ENCODE results near the gene CCBE1.

Gene CCBE1

DNA sequence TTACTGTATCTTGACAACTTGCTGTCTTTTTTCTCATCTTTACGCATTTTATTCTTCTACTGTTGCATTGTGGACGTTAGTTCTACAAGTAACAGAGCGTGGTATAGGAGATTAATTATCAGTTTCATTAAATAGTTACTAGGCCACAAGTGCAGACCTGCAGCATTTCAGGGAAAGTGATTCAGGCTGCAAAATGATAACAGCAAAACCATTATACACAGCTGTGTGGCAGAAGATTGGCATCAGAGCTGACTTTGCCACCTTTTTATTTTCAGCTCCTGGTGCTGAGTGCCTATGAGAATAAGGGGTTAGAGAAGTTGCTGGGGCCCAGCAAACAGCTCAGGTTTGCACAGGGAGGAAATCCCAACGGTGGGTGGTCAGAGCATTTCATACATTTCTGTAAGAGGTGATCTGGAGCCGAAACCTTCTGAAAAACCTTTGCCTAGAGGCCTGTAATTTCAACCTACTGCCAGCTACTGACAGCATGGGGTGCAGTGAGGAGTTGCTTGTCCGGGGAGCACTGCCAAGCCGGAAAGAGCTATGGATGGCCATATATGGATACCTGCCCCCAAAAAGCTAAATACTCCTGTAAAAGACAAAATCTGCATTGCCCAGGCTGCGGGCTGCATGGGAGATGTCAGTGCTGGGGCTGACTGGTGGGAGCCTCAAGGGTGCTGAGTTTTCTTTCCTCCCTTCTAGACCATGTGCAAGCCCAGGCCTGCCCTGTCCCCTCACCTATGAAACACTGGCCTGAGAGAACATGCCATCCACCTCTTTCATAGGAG lies 2.7 kb upstream of the CCBE1 start:
- H3K36me3 Mint-ChIP-seq = no peaks in the 10 kb centered on the region
- no peaks in the 10 kb centered on the region for H3K9me3 Mint-ChIP-seq
- peaks cover 6% of the 10 kb centered on the region for H3K4me1 Mint-ChIP-seq
- H3K27ac Mint-ChIP-seq = no peak overlapping the region
- H3K27me3 Mint-ChIP-seq = peaks cover 33% of the 10 kb centered on the region
- H3K4me3 Mint-ChIP-seq = no peak overlapping the region

DNA sequence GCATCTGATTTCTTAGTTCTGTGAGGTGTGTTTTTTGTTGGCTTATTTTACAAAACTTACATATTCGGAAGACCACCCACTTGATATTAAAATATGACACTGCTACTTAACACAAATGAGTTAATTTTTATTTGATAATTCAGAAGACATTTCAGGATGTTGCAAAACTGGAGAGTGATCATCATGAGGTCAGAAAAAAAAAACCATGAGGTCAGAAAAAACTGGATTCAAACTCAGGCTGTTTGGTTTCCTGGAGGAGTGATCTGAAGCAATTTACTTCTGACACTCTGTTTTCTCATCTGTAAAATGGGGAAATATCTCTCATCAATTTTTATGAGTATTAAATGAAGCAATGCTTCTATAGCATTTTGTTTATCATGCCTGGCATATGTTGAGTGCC lies 1.8 kb upstream of the CCBE1 start:
- H3K27me3 Mint-ChIP-seq = peaks cover 40% of the 10 kb centered on the region
- peaks cover 6% of the 10 kb centered on the region for H3K4me1 Mint-ChIP-seq
- H3K9me3 Mint-ChIP-seq = no peaks in the 10 kb centered on the region
- no peak overlapping the region for H3K4me3 Mint-ChIP-seq
- no peak overlapping the region for H3K27ac Mint-ChIP-seq
- H3K36me3 Mint-ChIP-seq = no peaks in the 10 kb centered on the region

DNA sequence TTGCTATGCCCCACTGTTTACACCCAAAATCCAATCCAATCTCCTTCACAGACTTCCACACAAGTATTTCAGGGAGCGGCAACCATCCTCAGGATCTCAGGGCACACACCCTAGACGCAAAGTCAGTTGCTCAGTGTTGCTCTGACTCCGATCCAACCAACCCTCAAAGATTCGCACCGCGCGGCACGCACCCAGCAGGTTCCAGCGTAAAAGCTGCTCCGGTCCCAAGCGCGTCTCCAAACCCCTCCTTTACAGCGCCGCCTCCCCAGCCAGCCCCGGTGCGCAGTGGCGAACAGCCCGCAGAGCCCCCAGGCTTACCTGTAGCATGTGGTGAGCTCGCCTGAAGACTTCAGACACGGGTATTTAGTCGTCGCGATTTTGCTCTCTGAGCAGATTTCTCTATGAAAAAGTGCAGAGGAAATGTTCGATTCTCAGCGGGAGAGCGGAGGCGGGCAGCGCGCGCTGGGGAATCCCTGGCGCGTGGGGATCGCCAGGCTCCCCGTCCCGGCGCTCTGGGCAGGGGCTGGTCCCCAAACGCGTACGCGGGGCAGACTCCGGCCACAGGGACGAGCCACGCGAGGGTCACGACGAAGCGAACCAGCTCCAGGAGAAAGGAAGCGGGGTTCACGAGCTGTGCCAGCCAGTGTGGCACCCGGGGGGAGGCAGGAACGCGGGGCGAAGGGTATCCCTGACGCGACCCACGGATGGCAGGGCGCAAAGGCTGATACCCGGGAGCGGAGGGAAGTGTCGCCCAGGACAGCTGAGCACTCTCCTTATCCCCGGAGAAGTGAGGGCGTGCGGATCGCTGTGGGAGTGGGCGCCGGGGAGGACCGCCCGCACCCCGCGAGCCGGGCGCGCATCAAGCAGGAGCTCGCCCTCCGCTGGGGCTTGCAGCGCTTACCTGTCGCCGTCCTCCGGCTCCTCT lies 650 bp downstream of the CCBE1 start:
- H3K4me1 Mint-ChIP-seq = peaks cover 6% of the 10 kb centered on the region

DNA sequence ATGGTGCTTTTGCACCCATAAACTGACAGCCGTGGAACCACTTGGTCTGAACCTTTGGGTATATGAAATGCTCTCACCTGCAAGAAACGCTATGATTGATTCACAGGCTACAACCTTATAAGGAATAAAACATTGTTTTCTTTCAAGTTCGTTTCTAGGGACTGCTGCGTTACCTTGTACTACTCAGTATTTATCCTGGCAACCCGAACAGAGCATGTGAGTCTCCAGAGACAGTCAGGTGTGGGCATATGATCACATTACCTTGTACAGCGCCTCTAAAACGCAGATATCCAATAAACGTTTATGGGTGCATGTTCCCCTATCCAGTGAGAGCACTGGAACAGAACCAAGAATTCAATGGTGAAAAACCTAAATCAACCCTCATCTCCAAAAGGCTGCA lies 1.7 kb downstream of the CCBE1 start:
- no peak overlapping the region for H3K27ac Mint-ChIP-seq
- no peak overlapping the region for H3K4me3 Mint-ChIP-seq
- peaks cover 6% of the 10 kb centered on the region for H3K4me1 Mint-ChIP-seq
- no peaks in the 10 kb centered on the region for H3K36me3 Mint-ChIP-seq
- H3K27me3 Mint-ChIP-seq = peaks cover 36% of the 10 kb centered on the region
- H3K9me3 Mint-ChIP-seq = no peaks in the 10 kb centered on the region

More for the DNA sequence above, 650 bp downstream of the CCBE1 start:
- Mint-ChIP-seq H3K36me3 (no peaks in the 10 kb centered on the region), H3K9me3 (no peaks in the 10 kb centered on the region), H3K4me3 (no peak overlapping the region), H3K27ac (no peak overlapping the region), H3K27me3 (peaks cover 38% of the 10 kb centered on the region)

DNA sequence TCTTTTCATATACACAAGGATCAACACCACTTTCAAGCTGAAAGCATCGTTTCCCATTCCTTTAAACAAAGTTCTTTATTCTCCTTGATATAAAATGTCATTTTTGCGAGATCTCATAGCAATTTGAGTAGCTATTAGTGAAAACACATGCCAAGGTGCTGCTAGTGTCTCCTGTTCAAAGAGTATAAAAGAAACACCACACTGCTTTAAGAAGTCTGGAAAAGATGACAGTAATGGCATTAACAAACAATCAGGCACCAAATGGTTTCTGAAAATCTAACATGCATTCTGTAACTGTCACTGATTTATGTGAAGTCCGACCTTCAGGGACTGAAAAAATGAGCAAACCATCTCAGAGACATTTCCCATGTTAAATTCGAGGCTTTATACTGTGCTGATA lies 2.4 kb downstream of the CCBE1 start:
- no peak overlapping the region for H3K27ac Mint-ChIP-seq
- H3K36me3 Mint-ChIP-seq = no peaks in the 10 kb centered on the region
- peaks cover 6% of the 10 kb centered on the region for H3K4me1 Mint-ChIP-seq
- no peaks in the 10 kb centered on the region for H3K9me3 Mint-ChIP-seq
- peaks cover 36% of the 10 kb centered on the region for H3K27me3 Mint-ChIP-seq
- no peak overlapping the region for H3K4me3 Mint-ChIP-seq

DNA sequence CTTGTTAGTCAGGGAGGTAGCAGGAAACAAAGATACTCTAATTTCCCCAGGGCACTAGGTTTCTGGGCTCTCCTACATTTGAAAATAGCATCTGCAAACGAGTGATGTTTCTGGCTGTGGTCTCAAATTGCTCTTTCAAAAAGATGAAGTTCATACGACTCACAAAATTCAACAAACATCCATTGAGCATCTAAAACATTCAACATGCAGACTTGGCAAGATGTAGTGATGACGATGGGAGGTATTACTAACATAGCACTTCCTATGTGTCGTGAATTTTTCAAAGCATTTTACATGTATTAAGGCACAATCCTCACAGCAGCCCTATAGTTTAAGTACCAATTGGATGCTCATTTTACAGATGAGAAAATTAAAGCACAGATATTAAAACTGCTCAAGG lies 5.2 kb downstream of the CCBE1 start:
- no peak overlapping the region for H3K4me3 Mint-ChIP-seq
- H3K9me3 Mint-ChIP-seq = no peaks in the 10 kb centered on the region
- H3K36me3 Mint-ChIP-seq = no peaks in the 10 kb centered on the region
- H3K27ac Mint-ChIP-seq = no peak overlapping the region
- H3K27me3 Mint-ChIP-seq = peaks cover 24% of the 10 kb centered on the region
- H3K4me1 Mint-ChIP-seq = no peaks in the 10 kb centered on the region

DNA sequence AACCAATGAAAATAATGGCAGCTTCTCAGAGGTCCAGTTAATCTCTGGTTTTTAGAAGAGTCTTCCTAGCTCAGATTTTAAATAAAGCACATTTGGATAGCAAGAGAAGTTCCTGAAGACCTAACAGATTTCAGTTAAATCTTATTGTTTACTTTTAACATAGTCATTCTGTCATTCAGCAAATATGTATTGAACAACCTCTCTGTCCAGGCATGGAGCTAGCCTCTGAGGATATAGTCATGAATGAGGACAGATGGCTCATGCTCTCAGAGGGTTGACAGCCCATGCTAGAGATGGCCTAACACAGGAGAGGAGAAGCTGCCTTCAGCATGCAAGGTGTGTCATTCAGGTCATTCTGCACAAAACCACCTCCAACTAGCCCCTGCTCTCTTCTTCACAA lies 6.2 kb downstream of the CCBE1 start:
- Mint-ChIP-seq H3K27me3 (peaks cover 19% of the 10 kb centered on the region), H3K4me3 (no peak overlapping the region)

DNA sequence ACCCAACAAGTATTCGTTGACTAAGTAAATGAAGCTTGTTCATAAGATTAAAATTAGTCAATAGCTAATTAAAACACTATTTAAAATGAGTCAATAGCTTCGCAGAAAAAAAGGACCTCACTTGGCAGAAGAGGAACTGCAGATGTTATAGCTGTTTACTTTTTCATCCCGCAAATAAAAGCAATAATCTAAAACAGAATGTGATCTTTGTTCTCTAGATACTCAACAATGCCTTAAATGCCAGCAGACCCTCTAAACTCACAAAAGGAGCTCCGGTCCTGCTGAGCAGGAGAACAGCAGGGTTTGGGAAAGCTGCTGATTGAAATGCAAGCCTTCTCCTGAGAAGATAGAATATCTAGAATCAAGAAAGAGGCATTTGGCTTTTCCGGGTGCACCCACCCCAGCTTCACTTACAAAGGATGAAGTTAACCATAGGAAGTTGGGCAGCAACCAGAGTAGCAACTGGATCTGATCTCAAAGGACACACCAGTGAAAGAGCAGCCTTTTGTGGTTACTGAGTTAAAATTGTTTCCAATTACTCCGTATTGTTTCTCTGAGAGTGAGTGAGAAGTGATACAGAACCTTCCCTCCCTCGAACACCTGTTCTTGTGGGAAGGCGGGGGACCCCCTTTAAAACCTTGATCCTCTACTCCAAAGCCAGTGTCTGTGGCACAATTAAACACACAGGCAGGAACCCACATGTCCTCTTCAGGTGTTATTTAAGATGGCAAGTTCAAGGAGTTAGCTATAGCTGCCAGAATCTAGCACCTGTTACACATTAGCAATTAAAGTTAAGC lies 6.8 kb downstream of the CCBE1 start:
- Mint-ChIP-seq H3K4me1 (no peaks in the 10 kb centered on the region), H3K27me3 (peaks cover 16% of the 10 kb centered on the region), H3K36me3 (no peaks in the 10 kb centered on the region), H3K27ac (no peak overlapping the region), H3K4me3 (no peak overlapping the region), H3K9me3 (no peaks in the 10 kb centered on the region)

More for the DNA sequence above, 6.2 kb downstream of the CCBE1 start:
- H3K4me1 Mint-ChIP-seq = no peaks in the 10 kb centered on the region
- no peaks in the 10 kb centered on the region for H3K36me3 Mint-ChIP-seq
- no peaks in the 10 kb centered on the region for H3K9me3 Mint-ChIP-seq
- no peak overlapping the region for H3K27ac Mint-ChIP-seq

DNA sequence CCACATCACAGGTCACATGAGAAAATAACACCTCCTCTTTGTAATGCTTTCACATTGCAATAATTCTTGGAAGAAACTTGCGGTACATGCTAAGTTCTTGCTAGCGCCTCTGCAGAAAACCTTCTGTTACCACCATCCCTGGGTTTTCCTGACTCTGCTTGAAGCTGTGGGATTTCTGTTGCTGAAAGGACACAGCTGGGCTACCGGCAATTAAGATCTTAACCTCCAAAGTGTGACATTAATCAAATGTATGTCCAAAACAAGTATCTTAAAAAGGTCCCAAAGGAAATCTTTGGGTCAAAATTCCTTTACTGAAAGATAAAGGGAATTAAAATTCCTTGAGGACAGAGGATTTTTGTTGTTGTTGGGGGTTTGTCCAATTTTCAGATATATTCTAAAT lies 7.5 kb downstream of the CCBE1 start:
- Mint-ChIP-seq H3K4me3 (no peak overlapping the region), H3K4me1 (no peaks in the 10 kb centered on the region), H3K27me3 (peaks cover 9% of the 10 kb centered on the region), H3K36me3 (no peaks in the 10 kb centered on the region), H3K9me3 (no peaks in the 10 kb centered on the region), H3K27ac (no peak overlapping the region)

DNA sequence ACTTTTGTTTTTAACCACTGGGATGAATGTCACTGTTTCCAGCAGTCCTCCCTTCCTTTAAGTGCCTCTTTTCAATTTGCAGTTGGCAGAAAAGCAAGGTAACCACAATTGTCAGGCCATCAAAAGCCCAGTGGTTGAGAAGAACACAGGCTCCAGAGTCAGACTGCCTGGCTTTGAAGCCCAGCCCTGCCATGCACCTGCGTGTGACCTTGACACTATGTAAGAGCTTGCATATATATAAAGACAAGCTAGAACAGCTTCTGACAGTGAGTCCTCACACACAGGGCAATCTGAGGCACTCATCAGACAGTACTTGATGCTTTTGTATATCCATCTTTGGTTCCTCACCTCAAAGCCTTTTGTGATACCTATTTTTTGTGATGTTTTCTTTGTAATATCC lies 11.0 kb downstream of the CCBE1 start:
- no peaks in the 10 kb centered on the region for H3K36me3 Mint-ChIP-seq
- no peaks in the 10 kb centered on the region for H3K9me3 Mint-ChIP-seq
- H3K4me1 Mint-ChIP-seq = no peaks in the 10 kb centered on the region
- no peak overlapping the region for H3K27ac Mint-ChIP-seq
- H3K27me3 Mint-ChIP-seq = peaks cover 4% of the 10 kb centered on the region
- no peak overlapping the region for H3K4me3 Mint-ChIP-seq

DNA sequence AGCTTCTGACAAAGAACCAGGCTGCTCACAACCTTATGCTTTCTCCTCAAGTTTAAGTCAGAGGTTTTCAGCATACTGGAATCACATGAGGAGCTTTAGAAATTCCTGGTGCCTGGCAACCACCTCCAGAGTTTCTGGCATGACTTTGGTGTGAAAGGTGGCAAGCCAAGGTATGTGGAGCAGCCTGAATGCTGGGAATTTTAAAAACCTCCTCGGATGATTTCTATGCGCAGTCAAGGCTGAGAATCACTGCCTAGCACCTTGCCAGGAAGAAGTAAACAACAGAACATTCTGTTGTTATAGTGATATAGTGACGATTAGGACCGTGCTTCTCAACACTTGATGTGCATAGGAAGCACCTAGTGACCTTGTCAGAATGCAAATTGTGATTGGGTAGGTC lies 11.7 kb downstream of the CCBE1 start:
- Mint-ChIP-seq H3K4me3 (no peak overlapping the region), H3K27ac (no peak overlapping the region), H3K36me3 (no peaks in the 10 kb centered on the region), H3K4me1 (no peaks in the 10 kb centered on the region), H3K9me3 (no peaks in the 10 kb centered on the region), H3K27me3 (peaks cover 4% of the 10 kb centered on the region)

DNA sequence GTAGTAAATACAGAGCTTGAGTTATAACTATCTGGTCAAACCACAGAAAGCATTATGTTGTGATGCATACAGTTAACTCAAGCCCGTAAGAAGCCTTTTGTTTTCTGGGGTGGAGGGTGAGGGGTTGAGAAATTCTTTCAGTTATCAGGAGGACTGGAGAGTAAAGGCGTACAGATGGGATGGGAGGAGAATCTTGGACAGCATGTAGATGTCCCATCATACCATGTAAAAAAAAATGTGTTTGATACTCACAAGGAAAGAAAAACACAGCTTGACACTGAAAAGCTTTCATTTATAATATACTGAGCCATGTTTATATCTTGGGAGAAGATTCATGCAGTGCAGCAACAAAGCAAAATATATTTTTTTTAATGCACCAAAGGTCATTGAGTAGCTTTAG lies 12.4 kb downstream of the CCBE1 start:
- H3K36me3 Mint-ChIP-seq = no peaks in the 10 kb centered on the region
- H3K27ac Mint-ChIP-seq = no peak overlapping the region
- H3K4me1 Mint-ChIP-seq = no peaks in the 10 kb centered on the region
- H3K9me3 Mint-ChIP-seq = no peaks in the 10 kb centered on the region
- no peak overlapping the region for H3K4me3 Mint-ChIP-seq
- peaks cover 3% of the 10 kb centered on the region for H3K27me3 Mint-ChIP-seq

DNA sequence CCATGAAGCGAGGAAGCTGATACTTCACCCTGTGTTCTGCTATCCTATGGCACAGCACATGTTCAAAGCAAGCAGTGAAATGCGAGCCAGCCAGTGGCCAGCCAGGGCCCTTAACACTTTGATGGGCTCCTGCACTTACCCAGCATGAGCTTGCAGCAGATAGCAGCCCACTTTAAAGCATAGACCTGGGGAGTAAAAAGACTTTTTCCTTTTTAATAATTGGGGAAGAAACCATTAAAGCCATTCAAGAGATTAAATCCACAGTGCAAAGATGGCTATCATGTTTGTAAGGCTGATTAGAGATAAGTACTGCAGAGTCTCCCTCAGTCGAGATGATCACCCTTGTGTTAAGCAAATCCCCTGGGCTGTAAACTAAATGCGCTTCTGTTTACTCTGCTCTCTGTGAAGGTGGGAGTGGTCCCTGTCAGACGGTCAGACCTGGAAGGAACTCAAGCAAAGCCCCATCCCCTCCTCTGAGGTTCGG lies 15.7 kb downstream of the CCBE1 start:
- Mint-ChIP-seq H3K27me3 (no peaks in the 10 kb centered on the region), H3K4me3 (no peak overlapping the region), H3K27ac (no peak overlapping the region), H3K4me1 (no peaks in the 10 kb centered on the region), H3K9me3 (no peaks in the 10 kb centered on the region), H3K36me3 (no peaks in the 10 kb centered on the region)

DNA sequence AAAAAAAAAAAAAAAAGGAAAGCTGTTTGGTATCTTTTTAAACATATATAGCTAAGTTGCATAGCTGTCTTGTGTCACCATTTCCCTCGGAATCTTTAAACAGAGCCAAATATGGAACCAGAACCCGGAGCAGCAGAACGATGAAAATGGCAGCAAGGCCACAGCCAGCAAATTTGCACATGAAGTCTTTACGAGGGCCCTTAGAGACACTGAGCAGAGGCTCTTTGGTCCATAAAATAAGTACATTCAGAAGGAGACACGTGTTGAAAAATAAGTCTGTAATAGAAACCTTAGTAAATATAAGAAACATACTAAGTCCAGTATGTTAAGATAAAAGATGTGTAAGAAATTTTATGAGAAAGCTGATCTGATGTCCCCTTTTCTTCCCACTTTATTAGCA lies 16.2 kb downstream of the CCBE1 start:
- H3K27ac Mint-ChIP-seq = no peak overlapping the region
- H3K36me3 Mint-ChIP-seq = no peaks in the 10 kb centered on the region
- no peaks in the 10 kb centered on the region for H3K27me3 Mint-ChIP-seq

DNA sequence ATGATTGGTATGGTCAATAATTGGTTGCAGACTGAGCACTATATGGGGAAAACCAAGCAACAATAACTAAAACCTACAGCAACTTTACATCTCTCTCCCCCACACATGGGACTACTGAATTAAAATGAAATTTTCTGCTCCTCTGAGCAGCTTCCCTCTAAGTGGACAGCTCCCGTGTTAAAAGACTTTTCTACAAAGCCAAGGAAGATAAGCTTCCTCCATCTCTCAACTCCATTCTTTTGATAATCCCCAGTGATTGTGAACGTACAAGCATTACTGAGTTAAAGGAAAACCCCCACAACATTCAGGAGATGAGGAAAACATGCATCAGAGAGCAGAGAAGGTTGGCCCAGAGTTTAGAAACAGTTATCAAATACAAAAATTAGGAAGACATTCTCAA lies 21.9 kb downstream of the CCBE1 start:
- Mint-ChIP-seq H3K4me1 (no peaks in the 10 kb centered on the region), H3K9me3 (no peaks in the 10 kb centered on the region), H3K4me3 (no peak overlapping the region), H3K27ac (no peak overlapping the region), H3K36me3 (no peaks in the 10 kb centered on the region), H3K27me3 (no peaks in the 10 kb centered on the region)

More for the DNA sequence above, 16.2 kb downstream of the CCBE1 start:
- no peak overlapping the region for H3K4me3 Mint-ChIP-seq
- no peaks in the 10 kb centered on the region for H3K9me3 Mint-ChIP-seq
- no peaks in the 10 kb centered on the region for H3K4me1 Mint-ChIP-seq
